Stimulated activated CD8-positive, alpha-beta memory T cell treated with anti-CD3 and anti-CD28 coated beads, Interleukin-4, amount 100 ng/mL, for 48 hours (primary cell): Measurements from ENCODE around the gene TMPRSS11F.
A peak's percentile ranks its signal among the peaks of the same experiment; 100 is the strongest.
"Not testable (repeated sequence)": the region's sequence is repeated elsewhere in the genome, so short reads cannot be mapped to it uniquely, and the experiment has no call there.

ENCODE experiments used
- DNase-seq: peaks from one replicate; pipeline ENCODE4 v3.0.0-alpha.2; 2020

Gene TMPRSS11F

GRCh38 chr4:68129793-68130192 is at the start of gene TMPRSS11F:
Gene TMPRSS11F (minus strand): TSS chr4:68129869. CDS start chr4:68129820, 49 bp downstream.
- no peak for DNase-seq

GRCh38 chr4:68176904-68177303 is 47.2 kb upstream of the TMPRSS11F start:
- no peak for DNase-seq

GRCh38 chr4:68176500-68176899 is 46.8 kb upstream of the TMPRSS11F start:
- no peak for DNase-seq

GRCh38 chr4:68175562-68176155 is 46.0 kb upstream of the TMPRSS11F start:
- DNase-seq = peak; percentile 36

- DNase-seq = not testable (repeated sequence)
Measured at GRCh38 chr4:68174389-68174788, 44.7 kb upstream of the TMPRSS11F start.

GRCh38 chr4:68172147-68172546 is 42.5 kb upstream of the TMPRSS11F start:
- not testable (repeated sequence) for DNase-seq

- DNase-seq = no peak
Measured at GRCh38 chr4:68167706-68168105, 38.0 kb upstream of the TMPRSS11F start.

GRCh38 chr4:68167166-68167565 is 37.5 kb upstream of the TMPRSS11F start:
- no peak for DNase-seq

- DNase-seq = no peak
Measured at GRCh38 chr4:68163754-68164153, 34.1 kb upstream of the TMPRSS11F start.

- no peak for DNase-seq
Measured at GRCh38 chr4:68162196-68162595, 32.5 kb upstream of the TMPRSS11F start.

GRCh38 chr4:68152411-68152810 is 22.7 kb upstream of the TMPRSS11F start:
- DNase-seq = no peak

GRCh38 chr4:68148800-68149685 is 19.4 kb upstream of the TMPRSS11F start:
- no peak for DNase-seq

GRCh38 chr4:68147079-68147478 is 17.4 kb upstream of the TMPRSS11F start:
- no peak for DNase-seq

GRCh38 chr4:68145261-68145660 is 15.6 kb upstream of the TMPRSS11F start:
- no peak for DNase-seq

- DNase-seq = no peak
Measured at GRCh38 chr4:68141852-68142251, 12.2 kb upstream of the TMPRSS11F start.

GRCh38 chr4:68132342-68132741 is 2.7 kb upstream of the TMPRSS11F start:
- no peak for DNase-seq

- no peak for DNase-seq
Measured at GRCh38 chr4:68124262-68124661, 5.4 kb downstream of the TMPRSS11F start.

- no peak for DNase-seq
Measured at GRCh38 chr4:68123525-68123924, 6.1 kb downstream of the TMPRSS11F start.

GRCh38 chr4:68119921-68120320 is 9.7 kb downstream of the TMPRSS11F start:
- DNase-seq = no peak

- no peak for DNase-seq
Measured at GRCh38 chr4:68110441-68110840, 19.2 kb downstream of the TMPRSS11F start.

- DNase-seq = no peak
Measured at GRCh38 chr4:68109868-68110267, 19.8 kb downstream of the TMPRSS11F start.

- no peak for DNase-seq
Measured at GRCh38 chr4:68082758-68083157, 46.9 kb downstream of the TMPRSS11F start.

GRCh38 chr4:68079928-68080327 is 49.7 kb downstream of the TMPRSS11F start:
- DNase-seq = no peak

- DNase-seq = no peak
Measured at GRCh38 chr4:68077737-68078136, 51.9 kb downstream of the TMPRSS11F start.
